Measurements from ENCODE around the gene SGTB.

SGTB gene

GRCh38 chr5:65721720-65722574 lies at the start of gene SGTB, which contains the start of gene NLN:
Gene SGTB (minus strand): TSS chr5:65722109. CDS start chr5:65720807, 1,302 bp downstream.
Gene NLN (plus strand): TSS chr5:65722205. CDS start chr5:65722374, 169 bp downstream.
- peak; percentile 49 for DNase-seq (ENCODE audit: low read depth)

GRCh38 chr5:65771266-65771665 lies 49.4 kb upstream of the SGTB start:
- no peak for DNase-seq (ENCODE audit: low read depth)

DNA sequence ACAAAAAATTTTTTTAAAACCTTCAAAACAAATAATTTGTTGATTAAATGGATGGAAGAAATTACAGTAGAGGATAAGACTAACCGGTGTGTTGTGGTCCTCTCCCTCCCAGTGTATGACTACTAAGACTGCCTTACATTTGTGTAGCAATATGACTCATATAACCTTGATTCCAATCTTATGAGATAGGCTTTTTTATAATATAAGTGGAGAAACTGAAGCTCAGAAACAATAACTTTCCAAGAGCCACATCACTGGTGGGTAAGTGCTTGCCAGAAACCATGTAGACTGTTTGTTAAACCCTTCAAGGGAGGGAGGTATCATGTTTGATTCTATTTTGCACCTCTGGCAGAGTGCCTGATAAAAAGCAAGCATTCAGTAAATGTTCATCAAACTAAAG lies 47.6 kb upstream of the SGTB start:
- DNase-seq (ENCODE audit: low read depth): no peak

- DNase-seq (ENCODE audit: low read depth): no peak
Observed at GRCh38 chr5:65768723-65769346, 46.9 kb upstream of the SGTB start.

DNA sequence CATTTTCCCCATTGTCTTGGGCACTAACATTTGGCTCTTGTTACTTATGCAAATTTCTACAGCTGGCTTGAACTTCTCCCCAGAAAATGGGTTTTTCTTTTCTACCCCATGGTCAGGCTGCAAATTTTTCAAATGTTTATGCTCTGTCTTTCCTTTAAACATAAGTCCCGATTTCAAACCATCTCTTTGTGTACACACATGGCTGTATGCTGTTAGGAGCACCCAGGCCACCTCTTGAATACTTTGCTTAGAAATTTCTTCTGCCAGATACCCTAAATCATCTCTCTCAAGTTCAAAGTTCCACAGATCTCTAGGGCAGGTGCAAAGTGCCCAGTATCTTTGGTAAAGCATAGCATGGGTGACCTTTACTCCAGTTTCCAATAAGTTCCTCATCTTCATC lies 45.7 kb upstream of the SGTB start:
- DNase-seq (ENCODE audit: low read depth): no peak

DNA sequence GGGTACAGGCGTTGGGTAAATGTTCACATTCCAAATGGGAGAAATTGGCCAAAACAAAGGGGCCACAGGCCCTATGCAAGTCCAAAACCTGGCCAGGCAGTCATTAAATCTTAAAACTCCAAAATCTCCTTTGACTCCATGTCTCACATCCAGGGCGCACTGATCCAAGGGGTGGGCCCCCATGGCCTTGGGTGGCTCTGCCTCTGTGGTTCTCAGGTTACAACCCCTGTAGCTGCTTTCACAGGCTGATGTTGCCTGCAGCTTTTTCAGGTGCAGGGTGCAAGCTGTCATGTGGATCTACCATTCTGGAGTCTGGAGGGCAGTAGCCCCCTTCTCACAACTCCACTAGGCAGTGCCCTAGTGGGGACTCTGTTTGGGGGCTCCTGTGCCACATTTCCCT lies 44.9 kb upstream of the SGTB start:
- DNase-seq (ENCODE audit: low read depth): no peak

GRCh38 chr5:65766175-65766574 lies 44.3 kb upstream of the SGTB start:
- no peak for DNase-seq (ENCODE audit: low read depth)

- DNase-seq (ENCODE audit: low read depth): no peak
Observed at GRCh38 chr5:65765582-65765981, 43.7 kb upstream of the SGTB start.

- DNase-seq (ENCODE audit: low read depth): no peak
Observed at GRCh38 chr5:65762234-65762633, 40.3 kb upstream of the SGTB start.

DNA sequence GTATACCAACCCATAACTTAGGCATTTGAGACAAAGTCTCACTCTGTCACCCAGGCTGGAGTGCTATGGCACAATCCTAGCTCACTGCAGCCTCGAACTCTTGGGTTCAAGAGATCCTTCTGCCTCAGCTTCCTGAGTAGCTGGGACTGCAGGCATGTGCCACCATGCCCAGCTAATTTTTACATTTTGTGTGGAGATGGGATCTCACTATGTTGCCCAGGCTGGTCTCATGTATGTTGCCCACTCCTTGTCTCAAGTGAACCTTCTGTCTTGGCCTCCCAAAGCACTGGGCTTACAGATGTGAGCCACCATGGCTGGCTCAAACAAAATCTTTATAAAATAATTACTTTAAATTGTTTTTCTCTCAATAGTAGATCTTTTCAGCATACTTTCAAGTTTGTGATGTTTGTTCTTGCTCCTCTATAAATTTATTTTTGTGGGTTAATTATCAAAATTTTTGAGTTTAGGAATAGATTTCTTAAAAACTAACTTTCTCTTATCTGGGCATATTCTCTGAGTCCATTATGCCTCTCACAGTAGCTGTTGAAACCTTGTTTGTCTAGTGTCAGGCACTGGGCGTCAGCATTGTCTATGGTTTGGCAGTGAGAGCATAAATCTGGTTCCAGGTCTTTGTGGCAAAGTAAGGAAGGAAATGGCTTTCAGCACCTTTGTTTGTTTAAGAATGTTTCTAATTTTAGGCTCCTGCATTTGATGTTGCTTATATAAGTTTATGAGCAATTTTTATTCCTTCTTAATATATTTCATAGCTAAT lies 38.8 kb upstream of the SGTB start:
- DNase-seq (ENCODE audit: low read depth): no peak

GRCh38 chr5:65758546-65759144 lies 36.7 kb upstream of the SGTB start:
- no peak for DNase-seq (ENCODE audit: low read depth)

DNA sequence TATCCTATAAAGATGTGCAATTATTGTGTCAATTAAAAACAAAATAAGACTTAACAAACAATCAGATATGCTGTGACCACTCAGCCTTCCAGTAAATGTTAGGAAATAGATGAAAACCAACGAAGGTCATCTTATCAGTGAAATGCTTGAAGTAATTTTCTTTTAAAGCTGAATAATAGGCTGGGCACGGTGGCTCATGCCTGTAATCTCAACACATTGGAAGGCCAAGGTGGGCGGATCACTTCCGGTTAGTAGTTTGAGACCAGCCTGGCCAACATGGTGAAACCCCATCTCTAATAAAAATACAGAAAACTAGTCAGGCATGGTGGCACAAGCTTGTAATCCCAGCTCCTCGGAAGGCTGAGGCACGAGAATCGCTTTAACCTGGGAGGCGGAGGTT lies 31.3 kb upstream of the SGTB start:
- no peak for DNase-seq (ENCODE audit: low read depth)

GRCh38 chr5:65750938-65751337 lies 29.0 kb upstream of the SGTB start:
- DNase-seq (ENCODE audit: low read depth): no peak

- no peak for DNase-seq (ENCODE audit: low read depth)
Observed at GRCh38 chr5:65749956-65750355, 28.0 kb upstream of the SGTB start.

- DNase-seq (ENCODE audit: low read depth): no peak
Observed at GRCh38 chr5:65749221-65749844, 27.4 kb upstream of the SGTB start.

GRCh38 chr5:65742565-65743231 lies 20.8 kb upstream of the SGTB start:
- no peak for DNase-seq (ENCODE audit: low read depth)

- DNase-seq (ENCODE audit: low read depth): no peak
Observed at GRCh38 chr5:65739162-65739561, 17.3 kb upstream of the SGTB start.

DNA sequence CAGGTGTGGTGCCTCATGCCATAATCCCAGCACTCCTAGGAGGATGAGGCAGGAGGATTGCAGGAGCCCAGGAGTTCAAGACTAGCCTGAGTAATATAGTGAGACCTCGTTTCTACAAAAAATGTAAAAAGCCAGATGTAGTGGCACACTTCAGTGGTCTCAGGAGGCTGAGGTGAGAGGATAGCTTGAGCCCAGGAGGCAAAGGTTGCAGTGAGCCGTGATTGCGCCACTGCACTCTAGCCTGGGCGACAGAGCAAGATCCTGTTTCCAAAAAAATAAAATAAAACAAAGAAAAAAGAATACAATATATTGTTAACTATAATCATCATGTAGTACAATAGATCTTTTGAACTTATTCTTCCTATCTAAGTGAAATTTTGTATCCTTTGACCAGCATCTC lies 16.4 kb upstream of the SGTB start:
- no peak for DNase-seq (ENCODE audit: low read depth)

DNA sequence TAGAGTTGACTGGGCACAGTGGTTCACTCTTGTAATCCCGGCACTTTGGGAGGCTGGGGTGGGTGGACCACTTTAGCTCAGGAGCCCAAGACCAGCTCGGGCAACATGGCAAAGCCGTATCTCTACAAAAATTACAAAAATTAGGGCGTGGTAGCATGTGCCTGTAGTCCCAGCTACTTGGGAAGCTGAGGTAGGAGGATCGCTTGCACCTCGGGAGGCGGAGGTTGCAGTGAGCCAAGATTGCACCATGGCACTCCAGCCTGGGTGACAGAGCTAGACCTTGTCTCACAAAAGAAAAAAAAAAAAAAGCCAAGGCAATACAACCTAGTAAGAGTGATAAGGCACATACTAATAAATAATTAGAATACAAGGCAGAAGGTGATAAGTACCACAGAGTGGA lies 15.9 kb upstream of the SGTB start:
- DNase-seq (ENCODE audit: low read depth): no peak

DNA sequence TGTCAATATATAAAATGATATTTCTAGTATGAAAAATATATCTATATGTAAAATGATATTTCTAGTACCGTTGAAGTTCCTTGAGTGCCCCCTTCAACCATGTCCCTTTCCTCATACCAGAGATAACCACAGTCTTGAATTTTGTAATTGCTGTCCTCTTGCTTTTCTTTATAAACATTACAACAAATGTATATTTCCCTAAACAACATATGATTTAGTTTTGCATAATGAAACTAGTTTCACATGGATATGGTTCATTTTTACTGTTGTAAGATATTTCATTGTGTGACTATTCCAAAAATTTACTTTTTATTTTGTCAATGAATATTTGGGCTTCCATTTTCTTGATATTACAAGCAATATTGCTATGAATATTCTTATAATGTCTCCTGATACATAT lies 14.1 kb upstream of the SGTB start:
- DNase-seq (ENCODE audit: low read depth): no peak

GRCh38 chr5:65734921-65735320 lies 13.0 kb upstream of the SGTB start:
- no peak for DNase-seq (ENCODE audit: low read depth)
